ENCODE measurements around the gene ANKRD11.
A peak's percentile ranks its signal among the peaks of the same experiment; 100 is the strongest.

ANKRD11 gene

DNA sequence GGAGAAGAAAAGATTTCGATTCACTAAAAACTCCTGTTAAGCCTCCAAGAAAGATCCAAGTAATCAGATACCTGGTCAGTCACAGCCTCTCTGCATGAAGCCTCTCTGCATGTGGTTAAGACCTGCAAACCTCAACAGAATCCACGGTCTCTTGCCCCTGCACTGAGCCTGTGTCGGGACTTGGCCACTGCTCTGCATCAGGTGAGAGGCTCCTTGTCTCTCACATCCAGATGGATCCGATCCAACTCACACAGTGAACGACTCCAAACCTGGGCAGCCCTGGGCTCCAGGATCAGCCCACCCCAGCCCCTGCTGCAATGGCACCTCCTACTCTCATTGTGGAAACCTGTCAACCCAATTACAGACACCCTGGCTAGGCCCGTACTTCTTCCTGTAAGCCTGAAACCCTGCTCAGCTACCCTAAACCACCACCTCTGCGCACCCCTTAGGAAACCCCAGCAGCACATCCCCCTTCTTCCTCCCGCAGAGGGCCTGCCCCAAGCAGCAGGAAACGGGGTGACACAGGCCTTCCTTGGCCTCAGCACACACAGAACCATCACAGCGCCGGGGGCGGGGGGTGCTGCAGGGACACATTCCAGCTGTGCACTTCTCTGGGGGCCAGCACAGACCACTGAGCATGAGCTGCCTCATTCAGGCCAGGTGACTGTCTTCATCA lies 129.5 kb downstream of the ANKRD11 start:
- peak; percentile 87 for DNase-seq

DNA sequence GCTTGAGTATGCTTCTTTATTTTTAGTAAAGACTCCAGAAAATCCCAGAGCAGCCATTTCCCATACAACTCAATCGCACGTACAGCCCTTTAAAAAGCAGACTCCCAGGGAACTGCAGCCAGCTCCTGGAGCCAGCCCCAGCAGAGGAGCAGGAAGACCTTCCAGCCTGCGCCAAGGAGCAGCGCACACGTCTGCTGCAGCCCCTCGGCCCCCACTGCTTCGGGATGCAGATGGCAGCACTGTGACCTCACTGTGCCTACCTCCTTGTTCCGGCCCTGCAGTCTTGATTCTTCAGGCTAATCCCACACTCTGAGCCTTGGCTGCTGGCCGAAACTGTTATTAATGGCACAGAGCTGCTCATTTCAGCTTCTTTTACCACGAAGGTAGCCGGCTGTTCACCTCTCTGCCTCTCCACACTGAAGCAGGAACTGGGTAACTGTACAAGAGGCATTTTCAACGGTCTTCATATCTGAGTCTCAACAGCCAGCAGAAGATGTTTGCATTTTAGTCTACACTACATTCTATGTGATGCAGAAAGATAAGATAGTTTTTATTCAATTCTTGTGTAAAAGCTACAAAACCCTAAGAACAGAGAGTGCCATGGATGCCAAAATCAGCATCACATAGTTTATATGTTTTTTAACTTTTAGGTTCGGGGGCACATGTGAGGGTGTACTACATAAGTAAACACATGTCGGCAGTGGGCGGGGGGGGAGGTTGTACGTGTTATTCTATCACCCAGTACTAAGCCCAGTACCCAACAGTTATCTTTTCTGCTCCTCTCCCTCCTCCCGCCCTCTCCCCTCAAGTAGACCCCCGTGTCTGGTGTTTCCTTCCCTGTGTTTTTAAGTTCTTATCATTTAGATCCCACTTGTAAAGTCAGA lies 130.9 kb downstream of the ANKRD11 start:
- DNase-seq, result no peak

DNA sequence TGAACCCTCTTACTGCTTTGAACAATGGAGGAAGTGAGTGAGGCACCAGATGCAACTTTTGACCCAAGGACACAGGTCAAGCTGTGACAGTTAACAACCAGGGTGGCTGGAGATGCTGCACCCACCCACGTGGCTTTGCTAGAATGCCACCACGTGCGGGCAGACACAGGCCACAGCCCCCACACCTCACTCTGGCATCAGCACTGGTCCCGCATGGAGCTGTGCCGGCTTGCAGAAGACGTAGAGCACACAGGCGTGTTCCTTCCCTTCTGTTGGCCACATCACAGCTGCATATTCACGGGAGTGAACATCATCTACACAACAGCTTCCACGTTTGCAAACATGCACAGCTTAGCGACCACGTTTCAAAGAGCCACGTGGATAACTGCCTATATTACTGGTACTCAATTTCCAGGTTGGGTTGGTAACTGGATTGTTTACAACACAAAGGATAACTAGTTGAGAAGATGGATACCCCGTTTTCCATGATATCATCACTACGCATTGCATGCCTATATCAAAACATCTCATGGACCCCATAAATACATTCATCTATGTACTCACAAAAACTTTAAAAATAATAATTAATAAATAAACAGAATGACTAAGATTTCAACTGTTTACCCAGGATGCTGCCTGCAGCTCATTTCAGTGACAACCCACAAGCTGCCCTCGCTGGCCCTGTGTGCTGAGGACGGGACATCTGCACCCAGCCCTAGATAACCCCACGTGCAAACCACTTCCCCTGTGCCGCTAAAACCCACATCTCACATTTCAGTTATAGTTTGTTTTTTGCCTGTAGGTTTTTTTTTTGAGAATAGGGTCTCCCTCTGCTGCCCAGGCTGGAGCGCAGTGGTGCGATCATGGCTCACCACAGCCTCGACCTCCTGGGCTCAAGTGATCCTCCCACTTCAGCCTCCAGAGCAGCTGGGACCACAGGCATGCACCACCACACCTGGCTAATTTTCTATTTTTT lies 132.0 kb downstream of the ANKRD11 start:
- DNase-seq, result no peak

DNA sequence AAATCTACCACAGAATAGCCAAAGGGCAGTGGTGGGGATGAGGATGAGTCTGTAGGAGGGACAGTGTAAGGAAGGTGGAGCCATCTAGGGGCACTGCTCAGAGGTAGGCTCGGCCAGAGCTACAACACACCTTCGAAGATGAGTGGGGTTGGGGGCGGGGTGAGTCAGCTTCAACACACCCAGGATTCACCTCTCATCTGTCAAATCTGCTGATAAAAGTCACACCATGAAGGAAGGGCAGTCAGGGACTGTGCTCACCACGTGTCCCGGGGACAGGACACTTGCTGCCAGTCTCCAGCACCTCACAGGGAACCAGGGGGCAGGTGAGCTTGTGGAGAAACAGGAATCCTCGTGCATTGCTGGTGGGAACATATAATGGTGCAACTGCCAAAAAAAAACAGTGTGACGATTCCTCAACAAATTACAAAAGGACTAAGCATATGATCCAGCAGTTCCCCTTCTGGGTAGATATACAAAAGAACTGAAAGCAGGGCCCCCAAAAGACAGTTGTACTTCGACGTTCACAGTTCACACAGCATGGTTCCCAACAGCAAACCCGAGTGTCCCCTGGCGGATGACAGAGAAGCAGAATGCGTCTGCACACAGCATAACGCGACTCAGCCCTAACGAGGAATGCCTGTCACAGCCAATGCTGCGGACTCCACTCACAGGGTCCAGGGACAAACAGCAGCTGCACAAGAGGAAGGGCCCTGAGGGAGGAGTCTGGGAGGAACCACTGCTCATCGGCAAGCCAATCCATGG lies 133.1 kb downstream of the ANKRD11 start:
- DNase-seq, result peak; percentile 78

DNA sequence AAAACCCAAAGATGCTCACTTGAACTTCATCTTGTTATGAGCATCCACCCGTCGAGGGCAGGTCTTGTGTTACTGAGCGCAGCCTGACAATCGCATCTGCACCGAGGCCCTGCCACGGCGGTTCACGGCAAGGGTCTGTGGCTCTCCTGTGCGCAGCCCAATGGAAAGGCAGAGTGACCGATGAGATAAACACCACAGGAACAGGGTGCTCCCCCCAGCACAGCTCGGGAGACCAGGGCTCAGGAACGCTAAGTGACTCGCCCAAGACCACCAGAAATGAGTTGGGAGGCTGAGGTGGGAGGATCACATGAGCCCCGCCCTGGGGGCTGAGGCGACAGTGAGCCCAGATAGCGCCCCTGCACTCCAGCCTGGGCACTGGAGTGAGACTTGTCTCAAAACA lies 134.7 kb downstream of the ANKRD11 start:
- DNase-seq, result no peak

DNA sequence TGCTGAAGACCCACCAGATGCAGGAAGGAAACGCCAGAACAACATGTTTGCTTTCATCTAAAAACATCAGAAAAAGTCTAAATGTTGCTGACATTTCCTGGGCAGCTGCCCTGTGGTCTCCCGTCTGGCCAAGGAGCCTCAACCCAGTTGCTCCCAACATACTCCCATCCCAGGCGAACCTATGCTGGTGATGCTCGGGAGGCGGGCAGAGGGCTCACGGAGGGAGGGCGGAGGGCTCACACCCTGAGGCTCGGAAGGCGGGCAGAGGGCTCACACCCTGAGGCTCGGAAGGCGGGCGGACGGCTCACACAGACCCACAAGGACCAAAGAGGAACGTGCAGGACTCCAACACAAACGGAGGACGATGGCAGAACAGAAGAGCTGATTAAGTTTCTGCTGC lies 135.4 kb downstream of the ANKRD11 start:
- no peak for DNase-seq

DNA sequence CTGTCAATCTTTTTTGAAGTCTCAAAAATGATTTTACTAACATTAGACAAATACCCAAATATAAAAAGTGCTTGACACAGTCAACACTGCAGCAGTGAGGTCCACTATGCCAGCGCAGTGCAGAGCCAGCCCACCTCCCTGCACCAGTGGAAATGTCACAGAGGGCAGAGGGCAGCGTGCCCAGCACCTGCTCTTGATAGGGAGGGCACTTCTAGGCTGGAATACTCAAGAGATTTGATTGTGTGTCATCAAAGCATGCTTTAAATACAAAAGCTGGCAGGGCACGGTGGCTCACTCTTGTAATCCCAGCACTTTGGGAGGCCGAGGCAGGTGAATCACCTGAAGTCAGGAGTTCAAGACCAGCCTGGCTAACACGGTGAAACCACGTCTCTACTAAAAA lies 136.0 kb downstream of the ANKRD11 start:
- no peak for DNase-seq

DNA sequence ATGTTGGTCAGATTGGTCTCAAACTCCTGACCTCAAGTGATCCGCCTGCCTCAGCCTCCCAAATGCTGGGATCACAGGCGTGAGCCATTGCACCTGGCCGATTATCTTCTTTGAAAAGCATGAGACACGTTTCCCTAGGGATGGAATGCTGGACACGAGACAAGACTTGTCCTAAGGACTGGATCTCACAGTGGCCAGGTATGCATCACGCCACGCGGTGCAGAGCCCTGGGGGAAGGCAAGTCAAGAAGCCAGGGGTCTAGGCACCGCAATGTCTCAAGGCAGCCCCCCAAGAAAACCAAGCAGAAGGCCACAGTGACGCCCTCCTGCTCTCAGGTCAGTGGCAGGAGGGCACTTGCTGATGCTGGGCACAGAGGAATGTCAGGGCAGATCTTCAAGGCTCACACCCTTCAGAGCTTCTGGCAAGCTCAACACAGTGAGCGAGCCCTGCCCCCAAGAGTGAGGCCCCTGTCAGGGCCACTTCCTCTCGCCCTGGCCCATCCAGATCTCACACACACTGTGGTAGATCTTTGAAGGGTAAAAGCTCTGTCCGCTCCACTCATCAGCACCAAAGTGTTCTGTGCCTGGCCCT lies 138.2 kb downstream of the ANKRD11 start:
- DNase-seq, result no peak

DNA sequence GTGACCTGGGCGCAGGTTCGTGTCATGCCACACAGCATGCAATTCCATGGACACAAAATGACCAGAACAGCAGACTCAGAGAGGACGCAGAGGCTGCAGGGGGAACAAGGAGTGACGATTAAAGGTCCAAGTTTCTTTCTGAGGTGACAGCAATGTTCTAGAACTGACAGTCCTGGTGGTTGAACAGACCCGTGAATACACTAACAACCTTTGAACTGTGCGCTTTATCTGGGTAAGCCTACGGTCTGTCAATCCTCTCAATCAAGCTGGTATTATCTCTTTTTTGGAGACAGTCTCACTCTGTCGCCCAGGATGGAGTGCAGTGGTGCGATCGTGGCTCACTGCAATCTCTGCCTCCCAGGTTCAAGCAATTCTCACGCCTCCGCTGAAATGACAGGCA lies 138.7 kb downstream of the ANKRD11 start:
- DNase-seq, result no peak

DNA sequence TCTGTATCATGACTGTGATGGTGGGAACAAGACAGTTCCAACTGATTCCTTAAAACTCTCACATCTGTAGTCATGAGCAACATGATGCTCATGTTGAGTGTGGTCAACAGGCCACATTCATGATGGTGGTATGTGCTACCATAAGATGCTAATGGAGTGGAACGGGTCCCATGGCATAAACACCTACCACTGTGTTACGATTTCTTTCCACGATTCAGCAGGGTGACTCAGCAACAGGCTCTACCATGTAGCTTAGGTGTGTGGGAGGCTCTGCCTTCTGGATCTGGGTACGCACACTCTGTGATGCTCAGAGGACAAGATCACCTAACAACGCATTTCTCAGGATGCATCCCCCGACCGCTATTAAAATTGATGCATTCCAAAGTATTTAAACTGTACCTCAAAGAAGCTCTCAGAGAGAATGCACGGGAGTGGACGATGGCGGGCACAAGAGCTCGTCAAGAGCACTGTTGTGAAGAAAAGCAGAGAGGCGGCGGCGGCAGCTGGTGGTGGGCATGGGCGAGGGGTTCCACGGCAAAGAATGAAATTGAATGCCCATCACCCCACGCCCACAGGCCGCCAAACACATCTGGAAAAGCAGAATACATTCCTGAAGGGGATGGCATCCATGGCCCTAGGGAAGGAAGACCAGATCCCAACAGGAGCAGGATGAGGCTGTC lies 139.5 kb downstream of the ANKRD11 start:
- DNase-seq, result no peak

DNA sequence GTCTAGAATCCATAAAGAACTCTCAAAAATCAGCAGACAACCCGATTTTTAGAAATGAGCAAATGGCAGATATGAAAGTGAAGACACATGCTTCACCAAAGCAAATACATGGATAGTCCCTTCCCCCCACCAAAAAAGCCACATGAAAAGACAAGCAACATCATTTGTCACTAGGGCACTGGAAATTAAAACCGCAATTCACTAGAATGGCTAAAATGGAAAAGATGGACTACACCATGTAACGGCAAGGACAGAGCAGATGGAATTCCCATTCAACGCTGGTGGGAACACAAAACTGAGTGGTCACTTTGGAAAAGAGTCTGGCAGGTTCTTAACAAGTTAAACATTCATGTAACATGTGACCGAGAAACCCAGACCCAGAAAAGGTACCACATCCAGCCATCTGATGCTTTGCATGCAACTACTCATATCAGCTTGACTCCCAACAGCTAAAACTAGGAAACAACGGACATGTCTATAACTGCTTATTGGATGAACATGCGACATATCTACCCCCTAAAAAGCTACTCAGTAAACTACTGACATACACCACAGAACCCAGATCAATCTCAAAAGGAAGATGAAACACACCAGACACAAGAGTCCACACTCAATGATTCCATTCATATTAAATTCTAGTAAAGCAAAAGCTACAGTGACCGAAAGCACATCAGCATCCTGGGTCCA lies 140.3 kb downstream of the ANKRD11 start:
- DNase-seq, result no peak

DNA sequence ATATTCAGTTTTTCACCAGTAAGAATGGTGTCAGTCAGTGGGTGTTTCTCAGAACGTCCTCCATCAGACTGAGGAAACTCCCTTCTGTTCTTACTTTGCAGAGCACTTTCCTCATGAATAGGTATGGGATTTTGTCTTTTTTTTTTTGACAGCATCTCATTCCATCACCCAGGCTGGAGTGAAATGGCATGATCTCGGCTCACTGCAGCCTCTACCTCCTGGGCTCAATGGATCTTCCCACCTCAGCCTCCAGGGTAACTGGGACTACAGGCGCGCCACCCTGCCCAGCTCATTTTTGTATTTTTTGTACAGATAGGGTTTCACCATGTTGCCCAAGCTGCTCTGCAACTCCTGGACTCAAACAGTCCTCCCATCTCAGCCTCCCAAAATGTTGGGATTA lies 142.6 kb downstream of the ANKRD11 start:
- no peak for DNase-seq

DNA sequence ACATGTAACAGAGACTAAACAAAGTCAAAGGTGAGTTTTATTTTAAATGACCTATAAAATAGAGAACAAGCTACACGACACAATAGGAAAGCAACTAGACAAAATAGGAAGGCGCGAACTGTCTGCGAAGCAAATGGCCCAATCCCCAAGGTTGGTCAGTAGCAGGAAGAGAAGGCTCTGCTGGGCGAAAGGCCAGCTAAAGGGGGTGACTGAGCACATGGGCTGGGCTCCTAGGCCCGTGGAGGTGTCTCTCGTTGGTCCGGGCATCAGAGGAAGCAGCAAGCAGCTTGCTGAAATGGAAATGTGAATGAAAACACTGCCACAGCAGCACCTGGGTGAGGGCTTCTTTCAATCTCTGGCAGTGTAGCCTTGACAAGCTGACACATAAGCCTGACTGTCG lies 143.5 kb downstream of the ANKRD11 start:
- DNase-seq, result no peak

DNA sequence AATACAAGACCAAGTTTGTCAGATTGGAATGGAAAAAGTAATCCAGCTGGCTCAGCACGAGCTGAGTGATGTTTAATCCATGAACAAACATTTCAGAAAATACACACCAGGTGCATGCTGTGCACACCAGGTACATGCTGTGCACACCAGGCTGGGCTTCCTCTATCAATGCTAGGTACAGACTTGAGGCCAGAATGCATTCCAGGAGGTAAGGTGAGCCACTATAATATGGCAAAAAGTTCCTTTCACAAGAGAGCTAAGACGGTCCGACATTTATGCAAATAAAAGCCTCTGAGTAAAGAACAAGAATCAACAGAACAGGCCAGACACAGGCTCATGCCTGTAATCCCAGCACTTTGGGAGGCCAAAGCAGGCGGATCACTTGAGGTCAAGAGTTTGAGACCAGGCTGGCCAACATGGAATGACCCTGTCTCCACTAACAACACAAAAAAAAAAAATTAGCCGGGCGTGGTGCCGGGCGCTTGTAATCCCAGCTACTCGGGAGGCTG lies 144.7 kb downstream of the ANKRD11 start:
- DNase-seq, result no peak

DNA sequence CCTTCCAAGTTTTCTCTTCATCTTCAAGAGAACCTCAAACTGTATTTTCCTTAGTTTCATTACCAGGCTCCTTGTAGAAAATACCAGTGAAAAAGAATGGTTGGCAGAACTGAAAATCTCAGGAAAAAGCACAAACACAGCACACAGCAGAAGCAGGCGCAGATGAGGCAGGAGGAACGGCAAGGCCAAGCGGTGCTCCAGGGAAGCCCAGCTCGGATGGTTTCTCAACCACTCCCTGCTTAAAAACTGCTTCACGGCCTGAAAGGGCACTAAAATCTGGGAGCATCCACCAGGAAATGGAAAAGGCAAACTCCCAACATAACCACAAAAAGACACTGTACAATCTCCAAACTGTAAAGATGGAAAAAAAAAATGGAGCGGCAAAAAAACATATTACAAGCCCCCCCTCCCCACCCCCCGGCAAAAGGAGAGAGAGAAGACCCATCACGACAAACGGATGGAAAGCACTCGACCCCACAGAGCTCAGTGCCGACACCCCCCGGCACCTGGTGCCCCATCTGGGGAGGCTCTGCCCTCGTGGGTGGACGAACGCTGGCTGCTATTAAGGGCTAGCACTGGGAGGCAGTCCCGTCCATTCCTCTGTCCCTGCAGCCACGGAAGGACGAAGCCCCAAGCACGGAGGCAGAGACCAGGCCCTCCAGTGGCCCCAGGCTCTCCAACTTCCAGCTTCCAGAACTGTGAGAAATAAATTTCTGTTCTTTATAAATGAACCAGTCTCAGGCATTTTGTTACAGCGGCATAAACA lies 145.3 kb downstream of the ANKRD11 start:
- DNase-seq, result no peak

DNA sequence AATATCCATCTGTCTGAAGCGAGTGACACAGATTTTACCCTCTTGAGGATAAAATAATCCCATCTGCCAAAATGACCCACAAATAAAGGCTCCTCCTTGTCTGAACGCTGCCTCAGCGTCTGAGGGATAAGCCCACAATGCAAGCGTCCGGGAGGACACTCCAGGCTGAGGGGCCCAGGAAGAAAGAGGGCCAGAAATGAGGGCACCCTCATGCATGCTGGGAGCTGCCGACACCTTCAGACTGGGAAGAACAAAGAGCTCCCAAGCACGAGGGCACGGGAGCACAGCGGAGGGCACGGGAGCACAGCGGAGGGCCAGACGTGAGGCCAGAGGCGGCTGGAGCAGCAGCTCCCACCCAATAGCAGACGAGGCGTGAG lies 145.9 kb downstream of the ANKRD11 start:
- DNase-seq, result no peak

DNA sequence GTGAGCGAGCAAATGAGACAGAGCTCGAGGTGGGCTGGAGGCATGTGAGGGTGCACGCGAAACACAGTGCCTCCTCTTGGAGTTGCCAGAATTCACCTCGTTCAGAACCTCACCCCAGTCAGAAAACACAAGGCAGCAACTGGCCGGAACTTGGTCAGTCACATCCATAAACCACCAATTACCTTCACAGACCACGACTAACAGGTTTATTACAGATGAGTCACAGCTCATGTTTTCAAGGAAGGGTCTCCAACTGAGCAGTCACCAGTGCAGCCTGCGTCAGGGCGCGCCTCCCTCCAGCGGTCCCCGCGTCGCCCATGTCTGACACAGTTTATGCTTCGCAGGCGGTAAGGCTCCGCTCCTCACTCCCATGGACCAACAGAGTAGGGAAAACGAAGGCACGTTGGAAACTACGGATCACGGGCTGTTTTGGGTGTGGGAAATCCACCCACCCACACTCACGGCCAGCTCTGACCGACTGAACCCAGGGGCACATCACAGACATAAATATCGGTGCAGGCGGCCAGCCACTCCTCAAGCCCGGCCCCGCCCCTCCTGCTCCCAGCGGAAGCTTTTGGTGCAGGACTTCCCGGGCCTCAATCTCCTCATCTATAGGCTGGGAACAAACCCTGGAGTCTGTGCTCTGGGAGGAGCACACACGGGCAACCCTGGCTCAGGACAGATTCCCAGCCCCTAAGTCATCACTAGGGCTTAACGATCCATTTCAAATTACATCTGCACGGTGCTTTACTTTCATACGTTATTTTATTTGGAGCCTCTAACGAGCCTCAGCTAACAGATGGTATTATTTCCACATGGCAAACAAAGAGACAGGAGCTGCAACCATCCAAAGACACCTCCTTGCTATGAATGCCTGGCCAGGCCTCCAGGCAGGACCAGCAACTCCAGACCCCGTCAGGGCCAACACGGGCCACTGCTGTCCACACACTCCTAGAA lies 146.6 kb downstream of the ANKRD11 start:
- no peak for DNase-seq
